ENCODE data around the gene KRTAP10-9.
"Not testable (repeated sequence)": the region's sequence is repeated elsewhere in the genome, so short reads cannot be mapped to it uniquely, and the experiment has no call there.

KRTAP10-9 gene

DNA sequence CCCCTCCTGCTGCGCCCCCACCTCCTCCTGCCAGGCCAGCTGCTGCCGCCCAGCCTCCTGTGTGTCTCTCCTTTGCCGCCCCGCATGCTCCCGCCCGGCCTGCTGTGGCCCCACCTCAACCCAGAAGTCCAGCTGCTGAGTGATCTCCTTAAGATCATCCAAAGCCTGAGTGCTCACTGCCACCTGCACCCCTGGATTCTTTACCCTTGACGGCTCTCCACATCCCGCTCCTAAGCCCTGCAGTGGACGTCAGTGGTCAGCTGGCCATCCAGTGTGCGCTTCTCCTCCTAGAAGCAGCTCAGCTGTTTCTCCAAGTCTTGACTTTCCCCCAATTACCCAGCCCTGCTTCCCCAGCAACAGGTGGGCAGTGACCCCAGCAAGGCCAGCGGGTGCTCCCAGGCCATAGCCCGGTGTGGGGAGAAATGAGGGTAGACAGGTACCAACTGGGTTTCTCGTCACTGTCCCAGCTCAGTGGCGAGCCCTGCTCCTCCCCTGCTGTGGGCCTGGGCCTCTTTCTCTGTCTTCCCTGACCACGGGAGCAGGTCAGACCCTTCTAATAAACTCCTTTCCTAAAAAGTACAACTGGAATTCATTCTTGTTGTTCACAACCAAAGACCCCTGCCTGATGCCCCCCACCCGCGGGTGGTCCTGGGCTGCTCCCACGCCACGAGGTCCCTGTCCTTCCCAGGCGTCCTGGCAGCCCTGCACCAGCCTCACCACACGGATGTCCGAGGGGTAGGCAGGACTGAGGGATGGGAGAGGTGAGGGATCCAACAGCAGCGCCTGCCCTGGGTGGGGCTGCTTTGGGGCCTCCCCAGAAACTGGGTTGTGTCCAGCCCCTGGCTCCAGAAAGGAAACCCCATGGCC is 25.1 kb upstream of the KRTAP10-9 start:
- Mint-ChIP-seq H3K4me1 (ENCODE audit: low read depth) (no peaks in the 10 kb centered on the region), H3K4me3 (no peak overlapping the region), H3K27me3 (ENCODE audit: low read depth) (peaks cover 14% of the 10 kb centered on the region), H3K36me3 (ENCODE audit: low read depth) (no peaks in the 10 kb centered on the region), H3K9me3 (no peaks in the 10 kb centered on the region), H3K27ac (no peak overlapping the region)
- DNase-seq (ENCODE audit: low spot score), result no peak

DNA sequence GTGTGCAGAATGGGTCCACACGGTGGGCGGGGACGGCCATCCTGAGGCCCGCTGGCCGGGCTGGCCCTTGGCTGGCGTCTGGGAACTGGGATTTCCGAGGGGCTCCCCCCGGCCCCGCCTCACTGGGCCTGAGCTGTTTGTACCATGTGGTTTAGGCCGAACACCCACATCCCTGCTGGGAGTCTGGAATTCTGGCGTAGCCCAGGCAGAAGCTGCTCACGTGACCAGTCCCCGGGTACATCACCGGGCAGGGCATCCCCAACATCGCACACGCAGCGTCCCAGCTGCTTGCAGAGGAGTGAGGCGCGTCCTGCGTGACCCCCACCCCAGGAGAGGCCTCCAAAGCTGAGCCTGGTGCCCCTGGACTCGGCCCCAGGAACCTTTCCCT is 24.4 kb upstream of the KRTAP10-9 start:
- no peaks in the 10 kb centered on the region for H3K36me3 Mint-ChIP-seq (ENCODE audit: low read depth)
- no peak for DNase-seq (ENCODE audit: low spot score)
- H3K27me3 Mint-ChIP-seq (ENCODE audit: low read depth), result peaks cover 14% of the 10 kb centered on the region
- no peak overlapping the region for H3K4me3 Mint-ChIP-seq
- no peaks in the 10 kb centered on the region for H3K4me1 Mint-ChIP-seq (ENCODE audit: low read depth)
- H3K9me3 Mint-ChIP-seq, result no peaks in the 10 kb centered on the region
- no peak overlapping the region for H3K27ac Mint-ChIP-seq

DNA sequence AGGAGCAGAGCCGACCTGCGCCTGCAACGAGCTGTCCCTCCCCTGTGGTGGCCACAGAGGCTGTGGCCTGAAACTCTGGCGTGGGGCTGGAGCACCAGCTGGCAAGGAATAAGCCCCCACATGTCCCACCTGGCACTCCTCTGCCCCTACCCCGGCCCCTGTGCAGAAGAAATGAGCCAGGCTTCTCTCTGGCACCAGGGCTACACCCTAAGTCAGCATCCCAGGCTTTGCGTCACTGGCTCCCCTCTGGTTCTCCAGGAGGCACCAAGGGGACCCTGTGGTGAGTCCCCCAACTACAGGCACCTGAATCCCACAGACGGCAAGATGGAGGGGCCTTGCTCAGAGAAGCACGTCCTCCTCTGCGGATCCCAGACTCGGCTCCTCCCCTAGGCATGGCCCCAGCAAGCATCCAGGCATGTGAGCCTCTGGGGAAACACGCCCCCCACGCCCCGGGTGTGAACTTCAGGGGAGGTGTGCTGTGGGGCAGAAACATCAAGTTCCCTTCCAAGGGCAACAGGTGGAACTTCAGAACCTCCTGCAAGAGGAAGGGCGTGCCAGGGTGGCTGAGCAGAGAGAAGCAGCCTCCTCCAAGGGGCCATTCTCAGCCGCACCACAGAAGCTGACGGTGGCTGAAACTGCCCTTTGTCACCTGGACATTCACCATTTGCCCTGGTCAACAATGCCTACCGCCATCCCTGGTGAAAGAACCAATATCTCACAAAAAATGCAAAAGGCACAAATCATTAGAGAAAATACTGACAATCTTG is 23.6 kb upstream of the KRTAP10-9 start:
- no peak overlapping the region for H3K27ac Mint-ChIP-seq
- DNase-seq (ENCODE audit: low spot score), result no peak

GRCh38 chr21:44603911-44604310 is 23.0 kb upstream of the KRTAP10-9 start:
- H3K4me3 Mint-ChIP-seq, result no peak overlapping the region
- no peaks in the 10 kb centered on the region for H3K4me1 Mint-ChIP-seq (ENCODE audit: low read depth)
- H3K36me3 Mint-ChIP-seq (ENCODE audit: low read depth), result no peaks in the 10 kb centered on the region
- peaks cover 12% of the 10 kb centered on the region for H3K27me3 Mint-ChIP-seq (ENCODE audit: low read depth)
- H3K27ac Mint-ChIP-seq, result no peak overlapping the region
- H3K9me3 Mint-ChIP-seq, result peaks cover 2% of the 10 kb centered on the region
- DNase-seq (ENCODE audit: low spot score), result no peak

More for the DNA sequence above, 23.6 kb upstream of the KRTAP10-9 start:
- Mint-ChIP-seq H3K4me3 (no peak overlapping the region), H3K27me3 (ENCODE audit: low read depth) (peaks cover 12% of the 10 kb centered on the region), H3K36me3 (ENCODE audit: low read depth) (no peaks in the 10 kb centered on the region), H3K9me3 (no peaks in the 10 kb centered on the region), H3K4me1 (ENCODE audit: low read depth) (no peaks in the 10 kb centered on the region)

DNA sequence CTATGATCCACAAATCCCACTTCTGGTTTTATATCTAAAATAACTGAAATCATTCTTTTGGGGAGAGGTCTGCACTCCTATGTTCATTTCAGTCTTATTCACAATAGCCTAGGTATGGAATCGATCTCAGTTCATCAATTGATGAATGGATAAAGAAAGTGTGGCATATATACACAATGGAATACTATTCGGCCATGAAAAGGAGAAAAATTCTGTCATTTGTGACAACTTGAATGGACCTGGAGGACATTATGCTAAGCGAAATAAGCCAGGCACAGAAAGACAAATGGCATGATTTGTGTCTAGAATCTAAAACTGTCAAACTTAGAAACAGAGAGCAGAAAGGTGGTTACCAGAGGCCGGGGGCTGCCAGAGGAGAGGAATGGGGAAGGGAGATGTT is 20.4 kb upstream of the KRTAP10-9 start:
- no peak overlapping the region for H3K4me3 Mint-ChIP-seq
- H3K27ac Mint-ChIP-seq, result no peak overlapping the region
- H3K4me1 Mint-ChIP-seq (ENCODE audit: low read depth), result no peaks in the 10 kb centered on the region
- no peak for DNase-seq (ENCODE audit: low spot score)
- peaks cover 12% of the 10 kb centered on the region for H3K27me3 Mint-ChIP-seq (ENCODE audit: low read depth)
- H3K9me3 Mint-ChIP-seq, result peaks cover 26% of the 10 kb centered on the region
- no peaks in the 10 kb centered on the region for H3K36me3 Mint-ChIP-seq (ENCODE audit: low read depth)

GRCh38 chr21:44609193-44609592 is 17.7 kb upstream of the KRTAP10-9 start:
- Mint-ChIP-seq H3K4me3 (no peak overlapping the region), H3K9me3 (peaks cover 31% of the 10 kb centered on the region), H3K27me3 (ENCODE audit: low read depth) (peaks cover 12% of the 10 kb centered on the region), H3K4me1 (ENCODE audit: low read depth) (no peaks in the 10 kb centered on the region), H3K36me3 (ENCODE audit: low read depth) (no peaks in the 10 kb centered on the region), H3K27ac (no peak overlapping the region)
- no peak for DNase-seq (ENCODE audit: low spot score)

GRCh38 chr21:44610157-44610843 is 16.6 kb upstream of the KRTAP10-9 start:
- H3K4me1 Mint-ChIP-seq (ENCODE audit: low read depth); H3K27ac Mint-ChIP-seq; H3K27me3 Mint-ChIP-seq (ENCODE audit: low read depth); H3K4me3 Mint-ChIP-seq; DNase-seq (ENCODE audit: low spot score); H3K36me3 Mint-ChIP-seq (ENCODE audit: low read depth): not testable (repeated sequence)
- H3K9me3 Mint-ChIP-seq, result peaks cover 31% of the 10 kb centered on the region

- Mint-ChIP-seq H3K4me1 (ENCODE audit: low read depth) (no peaks in the 10 kb centered on the region), H3K9me3 (peaks cover 31% of the 10 kb centered on the region), H3K27ac (no peak overlapping the region), H3K36me3 (ENCODE audit: low read depth) (no peaks in the 10 kb centered on the region), H3K4me3 (no peak overlapping the region), H3K27me3 (ENCODE audit: low read depth) (no peaks in the 10 kb centered on the region)
- no peak for DNase-seq (ENCODE audit: low spot score)
Measured at GRCh38 chr21:44611551-44611950, 15.3 kb upstream of the KRTAP10-9 start.

- no peak for DNase-seq (ENCODE audit: low spot score)
- H3K9me3 Mint-ChIP-seq, result peaks cover 31% of the 10 kb centered on the region
- H3K4me1 Mint-ChIP-seq (ENCODE audit: low read depth), result no peaks in the 10 kb centered on the region
- H3K27ac Mint-ChIP-seq, result no peak within 1 kb of the TSS
- H3K36me3 Mint-ChIP-seq (ENCODE audit: low read depth), result no peaks in the 10 kb centered on the region
- no peaks in the 10 kb centered on the region for H3K27me3 Mint-ChIP-seq (ENCODE audit: low read depth)
- no peak within 1 kb of the TSS for H3K4me3 Mint-ChIP-seq
Measured at GRCh38 chr21:44612029-44612486, 14.8 kb upstream of the KRTAP10-9 start, which contains the start of gene KRTAP10-8. TSS of gene KRTAP10-8 (plus strand) at chr21:44612079. CDS start at chr21:44612101, 22 bp downstream.

DNA sequence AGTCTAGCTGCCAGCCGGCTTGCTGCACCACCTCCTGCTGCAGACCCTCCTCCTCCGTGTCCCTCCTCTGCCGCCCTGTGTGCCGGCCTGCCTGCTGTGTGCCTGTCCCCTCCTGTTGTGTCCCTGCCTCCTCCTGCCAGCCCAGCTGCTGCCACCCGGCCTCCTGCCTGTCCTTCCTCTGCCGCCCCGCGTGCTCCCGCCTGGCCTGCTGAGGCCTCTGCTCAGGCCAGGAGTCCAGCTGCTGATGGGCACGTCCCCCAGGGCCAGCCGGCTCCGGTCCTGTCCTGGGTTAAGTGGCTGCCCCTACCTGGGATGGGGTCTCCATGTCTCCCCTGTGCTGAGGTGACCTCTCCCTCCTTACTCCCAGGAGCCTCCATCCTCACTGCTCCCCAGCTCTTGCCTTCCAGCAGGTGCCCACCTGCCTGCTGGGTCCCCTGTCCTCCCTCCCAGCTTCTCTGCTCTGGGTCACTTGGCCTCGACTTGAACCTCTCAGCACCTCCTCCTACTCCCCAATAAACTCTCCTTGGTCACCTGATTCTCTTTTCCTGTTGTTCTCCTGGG is 14.1 kb upstream of the KRTAP10-9 start:
- H3K36me3 Mint-ChIP-seq (ENCODE audit: low read depth), result no peaks in the 10 kb centered on the region
- H3K9me3 Mint-ChIP-seq, result peaks cover 31% of the 10 kb centered on the region
- H3K27me3 Mint-ChIP-seq (ENCODE audit: low read depth), result no peaks in the 10 kb centered on the region
- DNase-seq (ENCODE audit: low spot score), result no peak
- H3K4me1 Mint-ChIP-seq (ENCODE audit: low read depth), result no peaks in the 10 kb centered on the region
- no peak overlapping the region for H3K27ac Mint-ChIP-seq
- H3K4me3 Mint-ChIP-seq, result no peak overlapping the region

DNA sequence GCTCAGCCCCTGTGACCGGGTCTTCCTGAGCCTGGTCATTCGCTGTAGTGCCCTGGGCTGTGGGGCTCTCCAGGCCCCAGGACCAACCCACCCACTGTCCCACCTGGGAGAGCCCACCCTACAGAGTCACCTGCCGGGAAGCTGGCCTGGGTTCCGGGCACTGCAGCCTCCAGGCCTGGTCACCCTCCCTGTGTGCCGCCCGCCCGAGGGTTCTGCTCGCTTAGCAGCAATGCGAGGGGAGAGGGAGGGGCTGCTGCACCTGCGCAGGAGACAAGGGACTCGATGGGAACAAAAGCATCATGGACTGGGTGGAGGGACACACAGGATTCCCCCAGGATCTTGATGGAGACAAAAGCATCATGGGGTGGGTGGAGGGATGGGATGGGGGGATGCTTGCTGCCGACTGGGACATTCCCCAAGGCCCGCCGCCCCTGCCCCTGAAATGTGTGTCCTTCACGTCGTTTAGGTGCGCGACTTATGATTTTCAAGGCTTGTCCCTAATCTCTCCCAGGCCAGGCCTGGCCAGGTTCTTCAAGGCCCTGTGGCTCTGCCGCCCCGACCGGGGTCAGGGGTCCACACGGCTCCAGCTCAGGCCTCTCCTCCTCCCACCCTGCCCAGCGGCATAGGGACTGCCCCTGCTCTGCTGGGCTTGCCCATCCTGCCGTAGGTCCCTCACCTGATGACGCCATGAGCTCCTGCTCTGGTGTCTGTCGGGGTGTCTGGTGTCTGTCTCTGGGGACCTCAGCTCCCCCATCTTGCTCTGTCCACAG is 13.3 kb upstream of the KRTAP10-9 start:
- H3K27me3 Mint-ChIP-seq (ENCODE audit: low read depth), result no peaks in the 10 kb centered on the region
- H3K36me3 Mint-ChIP-seq (ENCODE audit: low read depth), result peaks cover 4% of the 10 kb centered on the region
- H3K4me1 Mint-ChIP-seq (ENCODE audit: low read depth), result peaks cover under 1% of the 10 kb centered on the region
- no peak for DNase-seq (ENCODE audit: low spot score)
- H3K9me3 Mint-ChIP-seq, result peaks cover 37% of the 10 kb centered on the region
- no peak overlapping the region for H3K4me3 Mint-ChIP-seq
- H3K27ac Mint-ChIP-seq, result no peak overlapping the region

GRCh38 chr21:44614161-44614631 is 12.7 kb upstream of the KRTAP10-9 start:
- no peak overlapping the region for H3K27ac Mint-ChIP-seq
- H3K4me1 Mint-ChIP-seq (ENCODE audit: low read depth), result peaks cover 7% of the 10 kb centered on the region
- H3K4me3 Mint-ChIP-seq, result no peak overlapping the region

DNA sequence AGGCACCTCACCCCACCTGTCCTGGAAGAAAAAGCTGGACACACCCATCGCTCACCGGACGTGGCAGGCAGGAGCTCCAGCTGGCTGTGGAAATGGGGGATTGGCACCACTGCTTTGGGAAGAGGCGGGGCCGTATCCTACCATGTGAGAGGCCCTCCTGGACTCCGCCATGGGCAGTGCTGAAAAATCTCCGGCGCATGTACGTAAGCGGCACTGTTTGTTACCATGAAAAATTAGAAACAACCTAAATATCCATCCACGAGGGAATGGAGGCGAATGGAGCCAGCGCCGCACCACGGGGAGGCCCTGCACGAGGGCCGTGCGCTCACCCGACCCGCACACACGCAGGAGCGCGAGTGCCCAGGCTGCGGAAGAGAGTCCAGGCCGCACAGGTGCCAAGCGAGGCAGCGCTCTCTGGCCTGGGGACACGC is 11.9 kb upstream of the KRTAP10-9 start:
- Mint-ChIP-seq H3K36me3 (ENCODE audit: low read depth) (peaks cover 18% of the 10 kb centered on the region), H3K27me3 (ENCODE audit: low read depth) (no peaks in the 10 kb centered on the region), H3K27ac (no peak overlapping the region), H3K4me1 (ENCODE audit: low read depth) (peaks cover 9% of the 10 kb centered on the region), H3K4me3 (no peak overlapping the region), H3K9me3 (peaks cover 38% of the 10 kb centered on the region)
- DNase-seq (ENCODE audit: low spot score), result no peak

More at GRCh38 chr21:44614161-44614631, 12.7 kb upstream of the KRTAP10-9 start:
- peaks cover 10% of the 10 kb centered on the region for H3K36me3 Mint-ChIP-seq (ENCODE audit: low read depth)
- DNase-seq (ENCODE audit: low spot score), result no peak
- peaks cover 38% of the 10 kb centered on the region for H3K9me3 Mint-ChIP-seq
- no peaks in the 10 kb centered on the region for H3K27me3 Mint-ChIP-seq (ENCODE audit: low read depth)

All from T-helper 2 cell treated with Interferon-gamma antibody and Interleukin-4, amounts not matched to agents 5 μg/mL and 100 μg/mL, for 36 hours (primary cell).